ENCODE results near the gene TIGD2.

TIGD2 gene

DNA sequence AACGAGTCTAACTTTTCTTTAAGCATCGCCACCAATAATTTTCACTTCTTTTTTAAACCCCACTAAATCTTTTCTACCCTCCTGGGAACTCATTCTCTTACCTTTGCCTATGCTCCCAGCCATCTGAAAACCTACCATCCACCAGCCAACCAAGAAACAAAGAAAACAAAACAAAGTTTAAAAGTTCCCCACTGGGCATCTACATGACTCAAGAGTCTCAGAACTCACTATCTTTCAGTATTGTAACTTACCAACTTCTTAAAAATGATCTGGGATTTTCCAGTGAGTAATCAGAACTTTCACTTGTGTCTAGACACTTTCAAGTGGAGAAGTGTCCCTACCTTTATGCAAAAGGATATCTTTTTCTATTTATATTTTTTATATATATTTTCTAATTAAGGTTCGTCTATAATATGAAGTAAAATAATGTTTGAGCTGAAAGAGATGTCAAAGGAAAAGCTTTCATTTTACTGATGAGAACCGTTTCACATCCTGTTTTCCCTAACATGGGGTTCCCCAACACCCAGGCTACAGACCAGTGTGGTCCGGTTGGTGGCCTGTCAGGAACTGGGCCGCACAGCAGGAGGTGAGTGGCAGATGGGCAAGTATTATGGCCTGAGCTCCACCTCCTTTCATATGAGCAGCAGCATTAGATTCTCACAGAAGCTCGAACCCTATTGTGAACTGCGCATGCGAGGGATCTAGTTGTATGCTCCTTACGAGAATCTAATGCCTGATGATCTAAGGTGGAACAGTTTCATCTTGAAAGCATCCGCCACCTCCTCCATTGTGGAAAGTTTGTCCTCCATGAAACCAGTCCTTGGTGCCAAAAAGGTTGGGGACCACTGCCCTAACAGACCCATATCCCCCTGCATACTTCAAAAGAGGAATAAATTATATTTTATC lies 9.8 kb upstream of the TIGD2 start:
- Histone ChIP-seq H3K27me3 (ENCODE audit: control insufficient read depth, insufficient read depth, low read length) (no peaks in the 10 kb centered on the region), H3K9me3 (ENCODE audit: control insufficient read depth, low read length) (no peaks in the 10 kb centered on the region), H3K36me3 (ENCODE audit: control insufficient read depth, insufficient read depth, low read length) (no peaks in the 10 kb centered on the region), H3K4me3 (ENCODE audit: low read length) (no peak overlapping the region), H3K4me1 (ENCODE audit: control insufficient read depth, insufficient read depth, low read length) (no peaks in the 10 kb centered on the region), H3K9ac (ENCODE audit: low read length) (no peak overlapping the region)

DNA sequence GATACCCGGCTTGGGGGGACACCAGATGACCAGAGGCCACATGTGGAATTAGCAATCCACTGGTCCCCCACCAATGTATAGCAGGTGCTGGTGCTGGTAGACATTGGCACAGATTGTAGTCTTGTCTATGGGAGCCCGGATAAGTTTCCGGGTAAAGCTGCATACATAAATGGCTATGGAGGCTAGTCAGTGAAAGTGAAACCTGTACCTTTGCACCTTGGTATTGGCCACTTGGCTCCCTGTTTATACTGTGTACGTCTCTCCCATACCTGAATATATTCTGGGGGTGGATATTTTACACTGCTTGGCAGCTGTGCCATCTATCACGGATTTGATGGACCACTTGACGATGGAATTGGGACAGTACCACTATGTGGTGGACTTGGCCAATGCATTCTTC lies 5.6 kb upstream of the TIGD2 start:
- Histone ChIP-seq H3K9me3 (ENCODE audit: control insufficient read depth, low read length) (no peaks in the 10 kb centered on the region), H3K27me3 (ENCODE audit: control insufficient read depth, insufficient read depth, low read length) (peaks cover 11% of the 10 kb centered on the region), H3K4me1 (ENCODE audit: control insufficient read depth, insufficient read depth, low read length) (no peaks in the 10 kb centered on the region), H3K36me3 (ENCODE audit: control insufficient read depth, insufficient read depth, low read length) (no peaks in the 10 kb centered on the region), H3K4me3 (ENCODE audit: low read length) (no peak overlapping the region), H3K9ac (ENCODE audit: low read length) (no peak overlapping the region)

DNA sequence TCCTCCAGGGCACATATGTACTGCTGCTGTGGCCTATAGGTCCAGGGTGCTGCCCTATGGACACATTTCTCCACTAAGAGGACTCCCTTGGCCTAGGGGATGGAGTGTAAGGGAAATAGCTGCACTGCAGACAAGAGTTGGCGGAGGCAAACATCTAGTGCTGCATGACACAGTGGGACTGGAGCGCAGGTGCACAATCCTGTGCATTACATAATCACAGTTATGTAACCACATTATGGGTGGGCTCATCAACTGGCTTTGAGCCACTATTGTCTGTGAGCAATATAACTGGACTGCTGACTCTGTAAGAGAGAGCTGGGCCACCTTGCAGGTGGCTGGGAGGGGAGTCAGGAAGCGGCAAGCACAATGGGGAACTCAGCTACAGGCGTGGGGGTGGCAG lies 3.2 kb upstream of the TIGD2 start:
- H3K9me3 ChIP-seq (ENCODE audit: control insufficient read depth, low read length): no peaks in the 10 kb centered on the region
- H3K4me1 ChIP-seq (ENCODE audit: control insufficient read depth, insufficient read depth, low read length): no peaks in the 10 kb centered on the region
- no peaks in the 10 kb centered on the region for H3K36me3 ChIP-seq (ENCODE audit: control insufficient read depth, insufficient read depth, low read length)
- H3K27me3 ChIP-seq (ENCODE audit: control insufficient read depth, insufficient read depth, low read length): peaks cover 11% of the 10 kb centered on the region
- no peak overlapping the region for H3K4me3 ChIP-seq (ENCODE audit: low read length)
- no peak overlapping the region for H3K9ac ChIP-seq (ENCODE audit: low read length)

DNA sequence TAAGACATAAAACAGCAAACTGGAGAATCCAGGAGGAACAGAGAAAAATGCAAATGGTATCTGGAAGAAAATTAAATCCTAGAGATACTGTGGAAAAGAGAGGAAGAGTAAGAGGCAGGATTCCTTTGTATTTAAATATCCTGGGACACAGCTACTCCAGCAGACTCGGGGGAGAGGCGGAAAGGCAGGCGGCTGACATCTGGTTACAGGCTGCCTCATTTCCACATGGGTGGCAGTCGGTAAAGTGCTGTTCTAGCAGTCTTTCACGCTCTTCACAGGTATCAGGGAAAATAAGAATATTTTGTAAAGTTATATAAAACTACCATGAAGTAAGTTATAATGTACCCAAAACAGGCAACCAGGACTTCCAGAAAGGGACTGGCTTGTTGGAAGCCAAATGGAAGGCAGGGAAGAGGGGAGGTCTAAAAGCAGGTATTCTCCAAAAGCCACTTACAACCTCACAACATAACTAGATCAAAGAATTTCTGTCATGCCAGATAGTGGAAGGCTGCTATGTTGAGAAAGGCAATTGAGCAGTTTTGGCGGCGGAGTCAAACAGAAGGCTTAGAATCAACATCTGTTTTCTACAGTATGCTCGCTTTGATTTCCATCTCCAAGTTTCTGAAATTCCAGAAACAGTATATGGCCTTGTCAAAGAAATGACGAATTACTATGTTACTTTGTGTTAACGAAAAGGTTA lies 1.3 kb upstream of the TIGD2 start:
- Histone ChIP-seq H3K36me3 (ENCODE audit: control insufficient read depth, insufficient read depth, low read length) (no peaks in the 10 kb centered on the region), H3K4me3 (ENCODE audit: low read length) (no peak overlapping the region), H3K27me3 (ENCODE audit: control insufficient read depth, insufficient read depth, low read length) (peaks cover 11% of the 10 kb centered on the region), H3K9me3 (ENCODE audit: control insufficient read depth, low read length) (no peaks in the 10 kb centered on the region), H3K4me1 (ENCODE audit: control insufficient read depth, insufficient read depth, low read length) (no peaks in the 10 kb centered on the region), H3K9ac (ENCODE audit: low read length) (no peak overlapping the region)

DNA sequence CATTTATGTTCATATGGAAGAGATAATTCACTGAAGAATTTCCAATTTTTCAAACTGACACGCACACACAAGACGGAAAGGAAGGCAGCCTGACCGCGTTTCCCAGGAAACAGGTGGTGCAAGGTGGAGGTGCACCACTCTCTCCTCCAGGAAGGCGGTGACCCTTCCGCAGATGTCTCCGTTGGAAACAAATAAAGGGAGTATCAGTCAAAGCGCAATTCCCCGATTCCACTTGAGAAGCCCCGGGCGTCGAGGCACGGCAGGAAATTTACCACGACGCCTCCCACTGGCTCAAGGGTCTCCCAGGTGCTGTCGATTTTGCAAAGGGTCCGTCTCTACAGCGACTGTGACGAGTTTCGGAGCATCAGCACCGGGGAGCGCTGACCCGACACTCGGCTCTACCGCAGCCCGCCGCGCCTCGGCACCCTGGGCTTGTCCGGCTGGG lies 770 bp upstream of the TIGD2 start:
- H3K9ac ChIP-seq (ENCODE audit: low read length): peak overlapping the region; percentile 56
- peaks cover 11% of the 10 kb centered on the region for H3K27me3 ChIP-seq (ENCODE audit: control insufficient read depth, insufficient read depth, low read length)
- H3K4me3 ChIP-seq (ENCODE audit: low read length): peak overlapping the region; percentile 44
- no peaks in the 10 kb centered on the region for H3K9me3 ChIP-seq (ENCODE audit: control insufficient read depth, low read length)
- no peaks in the 10 kb centered on the region for H3K36me3 ChIP-seq (ENCODE audit: control insufficient read depth, insufficient read depth, low read length)
- H3K4me1 ChIP-seq (ENCODE audit: control insufficient read depth, insufficient read depth, low read length): no peaks in the 10 kb centered on the region

DNA sequence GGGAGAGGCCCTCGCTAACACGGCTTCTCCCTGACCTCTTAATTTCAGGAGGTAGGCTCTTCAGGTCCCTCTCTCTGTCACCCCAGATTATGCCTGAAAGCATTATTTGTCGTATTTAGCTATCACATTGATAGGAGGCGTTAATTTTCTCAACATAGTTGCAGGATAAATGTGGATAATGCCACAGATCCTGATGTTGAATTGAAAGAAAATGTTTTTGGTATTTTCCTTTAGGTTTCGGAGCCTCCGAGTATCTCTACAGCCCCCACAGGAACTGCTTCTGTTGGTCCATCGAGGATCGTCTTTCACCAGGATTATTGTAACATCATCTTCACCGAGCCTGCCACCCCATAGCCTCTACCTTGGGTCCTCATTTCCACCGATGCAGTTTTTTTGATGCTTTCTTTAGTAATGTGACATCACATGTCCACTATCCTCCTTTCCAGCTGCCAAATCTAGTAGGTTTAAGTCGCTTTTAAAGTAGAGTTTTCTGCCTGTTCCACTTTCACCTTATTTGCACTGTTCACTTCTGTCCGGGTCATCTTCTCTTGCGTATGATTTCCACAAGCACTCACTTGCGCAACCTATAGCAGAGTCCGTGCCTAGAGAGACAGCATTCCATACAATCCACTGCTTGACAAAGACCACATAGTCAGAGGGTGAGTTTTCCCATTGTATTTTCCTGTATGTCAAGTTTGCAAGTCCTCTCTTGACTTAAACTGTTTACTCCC lies 665 bp downstream of the TIGD2 start:
- Histone ChIP-seq H3K9me3 (ENCODE audit: control insufficient read depth, low read length) (no peaks in the 10 kb centered on the region), H3K4me3 (ENCODE audit: low read length) (peak overlapping the region; percentile 76), H3K27me3 (ENCODE audit: control insufficient read depth, insufficient read depth, low read length) (peaks cover 11% of the 10 kb centered on the region), H3K9ac (ENCODE audit: low read length) (peak overlapping the region; percentile 88), H3K36me3 (ENCODE audit: control insufficient read depth, insufficient read depth, low read length) (no peaks in the 10 kb centered on the region), H3K4me1 (ENCODE audit: control insufficient read depth, insufficient read depth, low read length) (no peaks in the 10 kb centered on the region)

DNA sequence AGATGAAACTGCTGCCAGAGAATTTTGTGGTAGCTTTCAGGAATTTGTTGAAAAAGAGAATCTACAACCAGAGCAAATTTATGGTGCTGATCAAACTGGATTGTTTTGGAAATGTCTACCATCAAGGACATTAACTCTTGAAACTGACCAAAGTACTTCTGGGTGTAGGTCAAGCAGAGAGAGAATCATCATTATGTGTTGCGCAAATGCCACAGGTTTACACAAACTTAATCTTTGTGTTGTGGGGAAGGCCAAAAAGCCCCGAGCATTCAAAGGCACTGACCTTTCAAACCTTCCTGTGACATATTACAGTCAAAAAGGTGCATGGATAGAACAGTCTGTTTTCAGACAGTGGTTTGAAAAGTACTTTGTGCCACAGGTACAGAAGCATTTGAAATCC lies 2.1 kb downstream of the TIGD2 start:
- peaks cover 11% of the 10 kb centered on the region for H3K27me3 ChIP-seq (ENCODE audit: control insufficient read depth, insufficient read depth, low read length)
- H3K4me3 ChIP-seq (ENCODE audit: low read length): no peak overlapping the region
- no peaks in the 10 kb centered on the region for H3K9me3 ChIP-seq (ENCODE audit: control insufficient read depth, low read length)
- H3K36me3 ChIP-seq (ENCODE audit: control insufficient read depth, insufficient read depth, low read length): no peaks in the 10 kb centered on the region
- no peaks in the 10 kb centered on the region for H3K4me1 ChIP-seq (ENCODE audit: control insufficient read depth, insufficient read depth, low read length)
- H3K9ac ChIP-seq (ENCODE audit: low read length): no peak overlapping the region

DNA sequence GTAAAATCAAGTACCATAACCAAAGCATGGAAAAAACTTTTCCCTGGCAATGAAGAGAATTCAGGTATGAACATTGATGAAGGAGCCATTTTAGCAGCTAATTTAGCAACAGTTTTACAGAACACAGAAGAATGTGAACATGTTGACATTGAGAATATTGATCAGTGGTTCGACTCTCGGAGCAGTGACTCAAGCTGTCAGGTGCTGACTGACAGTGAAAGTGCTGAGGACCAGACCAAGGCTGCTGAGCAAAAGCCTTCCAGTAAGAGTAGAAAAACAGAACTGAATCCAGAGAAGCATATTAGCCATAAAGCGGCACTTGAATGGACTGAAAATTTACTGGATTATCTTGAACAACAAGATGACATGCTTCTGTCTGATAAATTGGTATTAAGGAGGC lies 2.8 kb downstream of the TIGD2 start:
- Histone ChIP-seq H3K36me3 (ENCODE audit: control insufficient read depth, insufficient read depth, low read length) (no peaks in the 10 kb centered on the region), H3K9me3 (ENCODE audit: control insufficient read depth, low read length) (no peaks in the 10 kb centered on the region), H3K9ac (ENCODE audit: low read length) (no peak overlapping the region), H3K4me1 (ENCODE audit: control insufficient read depth, insufficient read depth, low read length) (no peaks in the 10 kb centered on the region), H3K27me3 (ENCODE audit: control insufficient read depth, insufficient read depth, low read length) (peaks cover 11% of the 10 kb centered on the region), H3K4me3 (ENCODE audit: low read length) (no peak overlapping the region)

DNA sequence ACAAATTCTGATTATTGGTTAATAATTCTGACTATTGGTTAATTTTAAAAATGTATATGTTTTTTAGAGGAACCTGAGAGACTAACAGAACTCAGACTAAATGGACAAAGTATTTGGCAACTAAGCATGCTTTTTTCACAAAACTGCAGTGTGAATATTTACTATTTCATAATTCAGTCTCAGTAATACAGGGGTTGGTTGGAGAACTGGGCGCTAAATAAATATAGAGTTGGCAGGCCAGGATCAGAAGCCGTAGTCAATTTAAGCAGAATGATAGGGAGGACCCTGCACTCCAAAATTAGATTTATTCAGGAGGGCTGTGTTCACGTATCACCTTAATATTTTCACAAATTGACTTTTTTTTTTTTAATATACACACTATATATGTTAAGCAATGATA lies 5.8 kb downstream of the TIGD2 start:
- Histone ChIP-seq H3K4me3 (ENCODE audit: low read length) (no peak overlapping the region), H3K36me3 (ENCODE audit: control insufficient read depth, insufficient read depth, low read length) (no peaks in the 10 kb centered on the region), H3K4me1 (ENCODE audit: control insufficient read depth, insufficient read depth, low read length) (no peaks in the 10 kb centered on the region), H3K9me3 (ENCODE audit: control insufficient read depth, low read length) (no peaks in the 10 kb centered on the region), H3K9ac (ENCODE audit: low read length) (no peak overlapping the region), H3K27me3 (ENCODE audit: control insufficient read depth, insufficient read depth, low read length) (no peaks in the 10 kb centered on the region)

DNA sequence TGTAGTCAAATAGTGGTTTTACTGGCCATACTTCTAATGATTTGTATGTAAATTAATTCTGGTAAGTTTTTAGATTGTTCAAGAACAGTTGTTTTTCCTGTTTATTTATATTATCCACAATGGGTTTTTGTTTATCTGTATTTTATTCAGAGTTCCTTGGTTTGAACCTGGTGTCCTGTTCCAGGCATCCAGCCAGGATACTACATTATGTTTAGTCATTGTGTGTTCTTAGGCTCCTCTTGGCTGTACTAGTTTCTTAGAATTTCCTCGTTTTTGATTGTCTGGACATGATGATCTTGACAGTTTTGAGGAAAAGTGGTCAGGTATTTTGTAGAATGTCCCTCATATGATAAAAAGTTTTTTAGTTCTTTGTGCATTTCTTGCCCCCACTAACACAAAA lies 7.8 kb downstream of the TIGD2 start:
- Histone ChIP-seq H3K4me3 (ENCODE audit: low read length) (no peak overlapping the region), H3K9ac (ENCODE audit: low read length) (no peak overlapping the region), H3K9me3 (ENCODE audit: control insufficient read depth, low read length) (no peaks in the 10 kb centered on the region), H3K4me1 (ENCODE audit: control insufficient read depth, insufficient read depth, low read length) (peaks cover 10% of the 10 kb centered on the region), H3K27me3 (ENCODE audit: control insufficient read depth, insufficient read depth, low read length) (no peaks in the 10 kb centered on the region), H3K36me3 (ENCODE audit: control insufficient read depth, insufficient read depth, low read length) (no peaks in the 10 kb centered on the region)

DNA sequence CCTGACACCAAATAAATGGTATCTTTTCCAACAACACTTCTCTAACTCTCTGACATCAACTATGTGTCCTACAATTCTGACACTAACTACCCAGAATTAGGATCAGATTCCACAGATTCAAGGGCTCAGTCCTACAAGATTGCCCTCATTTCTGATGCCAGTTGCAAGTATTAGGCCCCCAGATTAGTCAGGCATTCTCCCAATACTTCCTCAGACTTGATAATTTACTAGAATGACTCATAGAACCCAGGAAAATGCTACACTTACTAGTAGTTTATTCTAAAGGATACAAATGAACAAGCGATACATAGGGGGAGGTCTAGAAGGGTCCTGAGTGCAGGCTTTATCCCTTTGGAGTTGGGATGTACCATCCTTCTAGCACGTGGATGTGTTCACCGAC lies 8.5 kb downstream of the TIGD2 start:
- Histone ChIP-seq H3K36me3 (ENCODE audit: control insufficient read depth, insufficient read depth, low read length) (no peaks in the 10 kb centered on the region), H3K27me3 (ENCODE audit: control insufficient read depth, insufficient read depth, low read length) (no peaks in the 10 kb centered on the region), H3K9ac (ENCODE audit: low read length) (no peak overlapping the region), H3K4me1 (ENCODE audit: control insufficient read depth, insufficient read depth, low read length) (peaks cover 10% of the 10 kb centered on the region), H3K4me3 (ENCODE audit: low read length) (no peak overlapping the region), H3K9me3 (ENCODE audit: control insufficient read depth, low read length) (no peaks in the 10 kb centered on the region)
